ENCODE measurements around the gene SLC48A1. TPM values are rescaled to one million over a fixed set of nuclear protein-coding genes. Genes with fewer than 3 reads are reported as not detected.
"Not testable (repeated sequence)": the region's sequence is repeated elsewhere in the genome, so short reads cannot be mapped to it uniquely, and the experiment has no call there.

The SLC48A1 gene
- total and polyA plus RNA-seq, 3 donors from 2014 or later = 21.0 to 32.0 (median 25.5) TPM

DNA sequence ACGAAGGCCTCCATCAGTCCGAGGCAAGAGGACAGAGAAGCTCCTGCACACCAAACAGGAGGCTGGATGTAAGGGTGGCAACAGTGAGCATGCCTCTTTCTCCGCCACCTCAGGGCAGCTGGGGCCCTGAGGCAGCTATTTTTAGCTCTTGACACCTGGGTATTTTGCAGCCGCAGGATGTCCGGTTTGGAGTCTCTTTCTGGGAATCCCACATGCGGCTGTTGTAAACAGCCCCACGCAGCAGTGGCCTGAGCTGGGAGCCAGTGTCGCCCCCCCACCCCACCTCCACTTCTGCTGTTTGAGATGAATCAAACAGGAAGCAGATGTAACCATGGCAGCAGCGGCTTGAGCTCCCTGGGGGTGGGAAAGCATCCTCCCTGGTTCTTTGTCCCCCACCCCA, 35.0 kb downstream of the SLC48A1 start:
- intact Hi-C loops (cut with DNase I; ENCODE audit: low total_unique reads) = no loop called here
- no peak for DNase-seq
- peak overlapping the region; percentile 4 to 72 for H3K27ac ChIP-seq
- 10 to 31% methylated on average over 2 to 9 of the region's 9 CpGs for WGBS, 2 donors
- no peaks in the 10 kb centered on the region for H3K36me3 ChIP-seq (ENCODE audit: low read depth, missing control alignments)
- TF ChIP-seq, protein P1, sequence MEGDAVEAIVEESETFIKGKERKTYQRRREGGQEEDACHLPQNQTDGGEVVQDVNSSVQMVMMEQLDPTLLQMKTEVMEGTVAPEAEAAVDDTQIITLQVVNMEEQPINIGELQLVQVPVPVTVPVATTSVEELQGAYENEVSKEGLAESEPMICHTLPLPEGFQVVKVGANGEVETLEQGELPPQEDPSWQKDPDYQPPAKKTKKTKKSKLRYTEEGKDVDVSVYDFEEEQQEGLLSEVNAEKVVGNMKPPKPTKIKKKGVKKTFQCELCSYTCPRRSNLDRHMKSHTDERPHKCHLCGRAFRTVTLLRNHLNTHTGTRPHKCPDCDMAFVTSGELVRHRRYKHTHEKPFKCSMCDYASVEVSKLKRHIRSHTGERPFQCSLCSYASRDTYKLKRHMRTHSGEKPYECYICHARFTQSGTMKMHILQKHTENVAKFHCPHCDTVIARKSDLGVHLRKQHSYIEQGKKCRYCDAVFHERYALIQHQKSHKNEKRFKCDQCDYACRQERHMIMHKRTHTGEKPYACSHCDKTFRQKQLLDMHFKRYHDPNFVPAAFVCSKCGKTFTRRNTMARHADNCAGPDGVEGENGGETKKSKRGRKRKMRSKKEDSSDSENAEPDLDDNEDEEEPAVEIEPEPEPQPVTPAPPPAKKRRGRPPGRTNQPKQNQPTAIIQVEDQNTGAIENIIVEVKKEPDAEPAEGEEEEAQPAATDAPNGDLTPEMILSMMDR (IDR thresholded peaks at IDR 0.05) = no peak
- no peak for TF ChIP-seq POLR2A (IDR thresholded peaks at IDR 0.05)
- peaks cover 72% of the 10 kb centered on the region for H3K4me1 ChIP-seq
- H3K4me3 ChIP-seq = no peak overlapping the region
- H3K27me3 ChIP-seq = no peaks in the 10 kb centered on the region
- no peaks in the 10 kb centered on the region for H3K9me3 ChIP-seq

DNA sequence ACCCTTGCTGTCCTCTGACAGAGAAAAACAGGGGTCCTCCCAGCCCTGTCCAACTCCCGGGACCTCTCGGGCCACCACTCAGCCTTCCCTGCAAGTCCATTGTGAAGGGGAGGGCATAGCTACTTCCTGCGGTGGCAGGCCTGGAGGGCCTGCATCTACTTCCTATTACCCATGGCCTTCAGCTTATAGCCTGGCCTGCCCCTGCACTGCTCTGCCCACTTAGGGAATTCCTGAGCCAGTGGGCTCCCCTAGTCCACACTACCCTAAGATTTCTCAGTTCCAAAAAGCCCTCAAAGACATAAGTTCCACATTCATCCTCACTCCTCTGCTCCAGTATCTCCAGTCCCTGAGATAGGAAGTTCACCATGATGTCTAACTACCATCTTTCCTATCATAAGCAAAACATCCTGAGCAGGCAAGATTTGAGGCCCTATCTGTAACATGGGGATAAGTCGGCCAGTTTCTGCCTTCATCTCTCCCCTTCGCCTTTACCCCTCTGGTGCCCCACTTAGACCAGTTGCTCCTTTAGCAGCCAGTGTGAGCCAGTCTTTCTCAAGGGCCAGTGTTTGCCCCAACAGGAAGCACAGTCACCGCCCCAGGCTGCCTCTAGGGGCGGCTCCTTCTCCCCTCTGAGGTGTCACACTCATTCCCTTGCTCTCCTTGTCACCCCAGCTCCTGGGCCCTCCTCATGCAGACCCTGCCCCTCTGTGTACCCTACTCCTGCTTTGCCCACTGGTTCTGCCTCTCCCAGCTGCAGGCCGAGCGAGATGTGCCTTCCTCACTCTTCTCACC, 35.7 kb downstream of the SLC48A1 start:
- Histone ChIP-seq H3K4me1 (peaks cover 72% of the 10 kb centered on the region), H3K4me3 (no peak overlapping the region), H3K27ac (peak overlapping the region; percentile 4 to 72), H3K36me3 (ENCODE audit: low read depth, missing control alignments) (no peaks in the 10 kb centered on the region), H3K9me3 (no peaks in the 10 kb centered on the region), H3K27me3 (no peaks in the 10 kb centered on the region)
- no peak for DNase-seq
- TF ChIP-seq, protein P1 (IDR thresholded peaks at IDR 0.05) = no peak
- no peak for TF ChIP-seq POLR2A (IDR thresholded peaks at IDR 0.05)
- intact Hi-C loops (cut with DNase I; ENCODE audit: low total_unique reads) = no loop called here
- WGBS, 2 donors = 74 to 82% methylated on average over 9 of the region's 9 CpGs

DNA sequence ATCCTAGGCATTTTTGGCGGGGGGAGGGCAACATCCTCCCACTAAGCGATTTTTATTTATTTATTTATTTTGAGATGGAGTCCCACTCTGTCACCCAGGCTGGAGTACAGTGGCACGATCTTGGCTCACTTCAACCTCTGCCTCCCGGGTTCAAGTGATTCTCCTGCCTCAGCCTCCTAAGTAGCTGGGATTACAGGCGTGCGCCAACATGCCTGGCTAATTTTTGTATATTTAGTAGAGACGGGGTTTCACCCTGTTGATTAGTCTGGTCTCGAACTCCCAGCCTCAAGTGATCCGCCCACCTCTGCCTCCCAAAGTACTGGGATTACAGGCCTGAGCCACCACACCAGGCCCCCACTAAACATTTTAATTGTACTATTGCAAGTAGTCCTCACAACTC, 36.5 kb downstream of the SLC48A1 start:
- intact Hi-C loops (cut with DNase I; ENCODE audit: low total_unique reads); H3K4me3 ChIP-seq; DNase-seq; H3K9me3 ChIP-seq; H3K27ac ChIP-seq; H3K27me3 ChIP-seq; H3K36me3 ChIP-seq (ENCODE audit: low read depth, missing control alignments): not testable (repeated sequence)
- peaks cover 72% of the 10 kb centered on the region for H3K4me1 ChIP-seq
- 88 to 93% methylated on average over 9 of the region's 9 CpGs for WGBS, 2 donors

DNA sequence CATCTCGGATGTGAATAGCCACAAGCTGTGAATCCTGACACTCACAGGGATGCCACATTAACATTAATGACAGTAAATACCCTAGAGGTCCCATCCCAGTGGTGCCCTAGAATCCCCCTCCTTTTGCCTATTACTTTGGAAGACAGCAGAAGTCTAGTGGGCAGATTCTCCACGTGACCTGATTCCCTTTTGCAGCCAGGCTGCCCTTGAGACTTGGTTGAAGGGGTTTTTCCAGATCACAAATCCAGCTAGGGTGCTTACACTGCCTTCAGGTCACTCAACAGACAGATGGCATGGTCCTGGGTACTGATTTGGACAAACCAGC, 38.0 kb downstream of the SLC48A1 start:
- Histone ChIP-seq H3K9me3 (no peaks in the 10 kb centered on the region), H3K36me3 (ENCODE audit: low read depth, missing control alignments) (no peaks in the 10 kb centered on the region), H3K4me3 (no peak overlapping the region), H3K27me3 (no peaks in the 10 kb centered on the region), H3K4me1 (peaks cover 64% of the 10 kb centered on the region), H3K27ac (peak overlapping the region; percentile 91 to 94)
- WGBS, 2 donors = 42 to 51% methylated on average over 2 of the region's 2 CpGs
- intact Hi-C loops (cut with DNase I; ENCODE audit: low total_unique reads) = no loop called here
- no peak for DNase-seq
- TF ChIP-seq, protein P1 (IDR thresholded peaks at IDR 0.05) = peak in 1 of 3 experiments; percentile 0
- no peak for TF ChIP-seq POLR2A (IDR thresholded peaks at IDR 0.05)

DNA sequence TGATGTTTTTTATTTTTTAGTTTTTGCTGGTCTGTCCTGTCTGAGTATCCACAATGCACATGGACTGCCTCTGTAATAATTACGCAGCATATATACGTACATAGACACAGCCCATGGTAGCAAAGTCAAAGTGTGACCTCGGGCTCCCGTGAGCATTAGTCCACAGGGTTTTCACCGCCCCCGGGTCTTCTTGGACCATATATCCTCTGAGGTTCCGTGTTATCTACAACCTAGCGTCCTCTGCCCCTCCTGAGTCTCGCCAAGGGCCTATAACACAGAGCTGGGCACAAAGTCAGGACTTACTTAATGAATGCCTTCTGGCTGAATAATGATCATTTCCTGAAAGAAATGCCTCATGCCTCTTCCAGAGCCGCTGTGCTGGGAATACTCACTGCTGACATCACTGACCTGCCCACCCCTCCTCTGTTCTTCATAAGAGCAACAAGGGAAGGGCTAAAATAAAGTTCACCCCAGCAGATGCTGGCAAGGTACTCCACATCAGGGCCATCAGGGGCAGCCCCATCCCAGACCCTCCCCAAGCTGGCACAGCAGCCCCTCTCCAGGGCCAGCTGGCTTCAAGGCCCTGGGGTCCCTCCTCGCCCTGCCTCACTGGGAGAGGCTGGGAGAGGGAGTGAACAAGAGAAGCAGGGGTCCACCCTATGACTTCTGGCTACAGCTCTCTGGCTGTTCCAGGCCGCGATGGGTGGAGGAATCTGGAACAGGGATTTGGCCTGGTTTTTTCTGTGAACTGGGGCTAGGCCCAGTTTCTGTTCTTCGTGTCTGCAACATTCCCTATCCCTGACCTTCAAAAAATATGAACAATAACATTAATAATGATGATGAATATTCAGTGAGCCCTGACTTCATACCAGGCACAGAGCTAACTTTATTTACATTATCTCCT, 38.8 kb downstream of the SLC48A1 start:
- DNase-seq = peak; percentile 78
- 28 to 35% methylated on average over 13 to 14 of the region's 14 CpGs for WGBS, 2 donors
- intact Hi-C loops (cut with DNase I; ENCODE audit: low total_unique reads) = no loop called here
- Histone ChIP-seq H3K9me3 (no peaks in the 10 kb centered on the region), H3K27me3 (no peaks in the 10 kb centered on the region), H3K4me3 (peak overlapping the region in 1 of 2 donors; percentile 59), H3K27ac (peak overlapping the region; percentile 91 to 94), H3K36me3 (ENCODE audit: low read depth, missing control alignments) (no peaks in the 10 kb centered on the region), H3K4me1 (peaks cover 70% of the 10 kb centered on the region)
- no peak for TF ChIP-seq POLR2A (IDR thresholded peaks at IDR 0.05)
- TF ChIP-seq, protein P1 (IDR thresholded peaks at IDR 0.05) = no peak
